ENCODE data around the gene C19orf38. TPM values are rescaled to one million over a fixed set of nuclear protein-coding genes. Genes with fewer than 3 reads are reported as not detected.
A peak's percentile ranks its signal among the peaks of the same experiment; 100 is the strongest.

The C19orf38 gene
- total RNA-seq, 1 experiment from 2014 or later, result not detected

DNA sequence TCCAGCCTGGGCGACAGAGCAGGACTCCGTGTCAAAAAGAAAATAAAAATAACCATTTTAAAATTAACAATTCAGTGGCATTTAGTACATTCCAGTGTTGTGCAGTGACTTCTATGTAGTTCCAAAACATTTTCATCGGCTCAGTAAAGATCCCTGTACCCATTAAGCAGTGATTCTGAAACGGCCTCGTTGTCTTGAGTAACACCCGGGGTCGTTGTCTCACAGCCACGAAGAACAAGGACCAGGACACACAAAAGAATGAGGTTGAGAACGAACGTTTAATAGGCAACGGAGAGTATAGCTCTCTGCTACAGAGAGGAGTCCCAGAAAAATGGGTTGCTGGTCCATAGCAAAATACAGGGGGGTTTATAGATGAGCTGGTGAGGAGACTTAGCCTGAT is 9.8 kb upstream of the C19orf38 start:
- no peaks in the 10 kb centered on the region for H3K9me3 ChIP-seq (ENCODE audit: control insufficient read depth, low read depth, low read length)
- H3K56ac ChIP-seq (ENCODE audit: insufficient read length, low read depth, low read length), result no peak overlapping the region
- no peak overlapping the region for H4K5ac ChIP-seq (ENCODE audit: insufficient read length, low read depth, low read length)
- no peak overlapping the region for H2BK5ac ChIP-seq (ENCODE audit: insufficient read length, low read length)
- TF ChIP-seq, protein P1, sequence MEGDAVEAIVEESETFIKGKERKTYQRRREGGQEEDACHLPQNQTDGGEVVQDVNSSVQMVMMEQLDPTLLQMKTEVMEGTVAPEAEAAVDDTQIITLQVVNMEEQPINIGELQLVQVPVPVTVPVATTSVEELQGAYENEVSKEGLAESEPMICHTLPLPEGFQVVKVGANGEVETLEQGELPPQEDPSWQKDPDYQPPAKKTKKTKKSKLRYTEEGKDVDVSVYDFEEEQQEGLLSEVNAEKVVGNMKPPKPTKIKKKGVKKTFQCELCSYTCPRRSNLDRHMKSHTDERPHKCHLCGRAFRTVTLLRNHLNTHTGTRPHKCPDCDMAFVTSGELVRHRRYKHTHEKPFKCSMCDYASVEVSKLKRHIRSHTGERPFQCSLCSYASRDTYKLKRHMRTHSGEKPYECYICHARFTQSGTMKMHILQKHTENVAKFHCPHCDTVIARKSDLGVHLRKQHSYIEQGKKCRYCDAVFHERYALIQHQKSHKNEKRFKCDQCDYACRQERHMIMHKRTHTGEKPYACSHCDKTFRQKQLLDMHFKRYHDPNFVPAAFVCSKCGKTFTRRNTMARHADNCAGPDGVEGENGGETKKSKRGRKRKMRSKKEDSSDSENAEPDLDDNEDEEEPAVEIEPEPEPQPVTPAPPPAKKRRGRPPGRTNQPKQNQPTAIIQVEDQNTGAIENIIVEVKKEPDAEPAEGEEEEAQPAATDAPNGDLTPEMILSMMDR (conservative IDR thresholded peaks at IDR 0.05), result no peak
- Mint-ChIP-seq H3K27ac (peak overlapping the region in 1 of 3 experiments; percentile 21; a peak in 1 of 7 replicates), H3K4me3 (0 out of 5 replicates have a peak overlapping the region, but pooled peaks of 1 of the 2 experiments have one; percentile 18), H3K9me3 (peaks cover 20 to 28% of the 10 kb centered on the region in 2 experiments; a peak in 4 of 5 replicates), H3K4me1 (peaks cover 4 to 13% of the 10 kb centered on the region in 2 experiments), H3K36me3 (ENCODE audit: insufficient read depth in 1 of 3, low read depth in 3 of 3) (peaks cover 0 to 15% (median 7%) of the 10 kb centered on the region in 3 experiments; a peak in 6 of 7 replicates), H3K27me3 (ENCODE audit: low read depth) (peaks cover 33% of the 10 kb centered on the region)
- H4K91ac ChIP-seq (ENCODE audit: insufficient read length, low read depth, low read length), result no peak overlapping the region
- no peak overlapping the region for H3K4me2 ChIP-seq (ENCODE audit: insufficient read depth, insufficient read length, low read length)
- no CpG with 5 or more reads among the region's 11 CpGs for WGBS (ENCODE audit: extremely low coverage, insufficient read length, low lambda C conversion rate)
- H3K18ac ChIP-seq (ENCODE audit: insufficient read length, low read depth, low read length), result no peak overlapping the region
- H3K79me2 ChIP-seq (ENCODE audit: insufficient read depth, low read length), result no peaks in the 10 kb centered on the region
- no peak overlapping the region for H3K4ac ChIP-seq (ENCODE audit: low read depth, low read length)
- no peak overlapping the region for H2BK12ac ChIP-seq (ENCODE audit: insufficient read length, low read depth, low read length)
- no peak overlapping the region for H2BK15ac ChIP-seq (ENCODE audit: low read depth, low read length)
- H2BK120ac ChIP-seq (ENCODE audit: low read depth, low read length, poor library complexity, severe bottlenecking), result no peak overlapping the region
- no peaks in the 10 kb centered on the region for H3K23me2 ChIP-seq (ENCODE audit: insufficient read length, low read depth, low read length, poor library complexity, severe bottlenecking)
- no peak overlapping the region for H3T11ph ChIP-seq (ENCODE audit: low read length)
- H2AFZ ChIP-seq (ENCODE audit: low read length), result no peak overlapping the region
- no peak overlapping the region for H3K9ac ChIP-seq (ENCODE audit: extremely low read depth, insufficient read length, low read length)
- H2BK20ac ChIP-seq (ENCODE audit: low read depth, low read length, poor library complexity, severe bottlenecking), result no peak overlapping the region
- no peak for DNase-seq
- no peak overlapping the region for H3K23ac ChIP-seq (ENCODE audit: insufficient read length, low read depth, low read length)
- H3K4me1 ChIP-seq (ENCODE audit: insufficient read depth, low read length), result no peaks in the 10 kb centered on the region; the same call in 1 of the 2 replicates
- no peak overlapping the region for H3K27ac ChIP-seq (ENCODE audit: insufficient read length, low read depth, low read length)
- H2AK5ac ChIP-seq (ENCODE audit: insufficient read length, low read length), result no peak overlapping the region
- H3K79me1 ChIP-seq (ENCODE audit: insufficient read depth, low read depth, low read length, poor library complexity, severe bottlenecking), result no peaks in the 10 kb centered on the region
- no peak overlapping the region for H3K14ac ChIP-seq (ENCODE audit: insufficient read depth, low read length)
- H4K8ac ChIP-seq (replicated peaks; ENCODE audit: insufficient read length, low read depth, low read length), result no peak overlapping the region
- no peaks in the 10 kb centered on the region for H4K20me1 ChIP-seq (ENCODE audit: control insufficient read depth, insufficient read depth, insufficient read length)
- no peaks in the 10 kb centered on the region for H3K27me3 ChIP-seq (ENCODE audit: insufficient read depth, low read length)
